ENCODE results near the gene GTPBP3.

The GTPBP3 gene

GRCh38 chr19:17309965-17310461, 27.3 kb upstream of the GTPBP3 start:
- DNase-seq: no peak

DNA sequence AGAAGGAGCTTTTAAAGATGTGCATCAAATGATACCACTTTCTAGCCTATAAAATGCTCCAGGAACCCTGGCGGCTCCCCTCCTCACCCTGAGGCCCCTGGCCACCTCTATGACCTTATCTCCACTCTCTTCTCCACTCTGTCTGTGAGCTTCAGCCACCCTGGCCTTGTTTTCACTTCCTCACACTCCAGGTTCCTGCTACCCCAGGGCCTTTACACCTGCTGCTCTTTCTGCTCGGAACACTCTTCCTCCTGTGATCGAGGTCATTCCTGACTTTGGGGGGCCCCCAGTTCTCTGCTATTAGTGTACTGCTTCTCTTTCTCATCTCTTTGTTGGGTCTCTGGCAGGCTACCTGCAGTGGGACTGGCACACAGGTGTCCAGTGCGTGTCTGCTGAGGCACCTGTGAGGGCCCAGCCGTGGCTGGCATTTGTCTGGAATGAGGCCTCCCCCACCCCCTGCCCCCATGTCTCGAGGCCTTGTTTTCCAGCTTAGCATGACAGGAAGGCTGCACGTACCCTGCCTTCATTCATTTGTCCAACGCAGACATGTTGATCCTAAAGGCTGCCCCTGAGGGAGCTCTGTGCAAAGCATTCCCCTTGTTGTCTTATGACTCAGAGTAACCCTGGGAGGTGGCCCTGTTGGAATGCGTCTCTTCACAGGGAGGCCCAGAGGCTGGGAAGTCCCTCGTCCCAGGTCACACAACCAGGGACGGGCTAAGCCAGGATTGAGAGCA, 25.7 kb upstream of the GTPBP3 start:
- DNase-seq: no peak

GRCh38 chr19:17312189-17313113, 24.9 kb upstream of the GTPBP3 start:
- DNase-seq: no peak

DNA sequence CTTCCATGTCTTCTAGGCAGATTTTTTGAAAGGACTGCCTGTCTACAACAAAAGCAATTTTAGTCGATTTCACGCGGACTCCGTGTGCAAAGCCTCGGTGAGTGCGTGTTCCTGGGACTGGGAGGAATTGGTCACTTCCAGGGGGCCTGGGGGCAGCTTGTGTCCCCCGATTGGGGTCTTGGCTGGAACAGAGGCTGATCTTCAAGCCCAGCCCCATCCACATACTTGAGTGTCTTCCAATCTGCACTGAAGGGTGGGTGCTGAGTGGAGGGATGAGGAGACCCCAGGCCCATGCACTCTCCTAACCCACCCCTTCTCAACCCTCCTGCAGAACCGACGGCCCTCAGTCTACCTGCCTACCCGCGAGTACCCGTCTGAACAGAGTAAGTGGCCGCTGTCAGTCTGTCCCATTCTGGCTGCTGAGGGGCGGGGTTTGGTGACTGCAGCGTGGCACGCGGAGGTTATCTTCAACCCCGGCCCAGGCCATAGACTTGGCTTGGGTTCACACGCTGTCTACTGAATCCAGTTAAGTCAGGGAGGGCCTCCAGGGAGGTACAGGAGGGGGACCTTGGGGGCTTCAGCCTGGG, 23.3 kb upstream of the GTPBP3 start:
- no peak for DNase-seq

GRCh38 chr19:17318966-17319365, 18.4 kb upstream of the GTPBP3 start:
- DNase-seq: no peak

- DNase-seq: no peak
Observed at GRCh38 chr19:17319473-17320238, 17.7 kb upstream of the GTPBP3 start.

- DNase-seq: no peak
Observed at GRCh38 chr19:17320435-17320834, 16.9 kb upstream of the GTPBP3 start.

GRCh38 chr19:17321655-17322489, 15.5 kb upstream of the GTPBP3 start:
- no peak for DNase-seq

- DNase-seq: no peak
Observed at GRCh38 chr19:17322854-17323253, 14.5 kb upstream of the GTPBP3 start.

DNA sequence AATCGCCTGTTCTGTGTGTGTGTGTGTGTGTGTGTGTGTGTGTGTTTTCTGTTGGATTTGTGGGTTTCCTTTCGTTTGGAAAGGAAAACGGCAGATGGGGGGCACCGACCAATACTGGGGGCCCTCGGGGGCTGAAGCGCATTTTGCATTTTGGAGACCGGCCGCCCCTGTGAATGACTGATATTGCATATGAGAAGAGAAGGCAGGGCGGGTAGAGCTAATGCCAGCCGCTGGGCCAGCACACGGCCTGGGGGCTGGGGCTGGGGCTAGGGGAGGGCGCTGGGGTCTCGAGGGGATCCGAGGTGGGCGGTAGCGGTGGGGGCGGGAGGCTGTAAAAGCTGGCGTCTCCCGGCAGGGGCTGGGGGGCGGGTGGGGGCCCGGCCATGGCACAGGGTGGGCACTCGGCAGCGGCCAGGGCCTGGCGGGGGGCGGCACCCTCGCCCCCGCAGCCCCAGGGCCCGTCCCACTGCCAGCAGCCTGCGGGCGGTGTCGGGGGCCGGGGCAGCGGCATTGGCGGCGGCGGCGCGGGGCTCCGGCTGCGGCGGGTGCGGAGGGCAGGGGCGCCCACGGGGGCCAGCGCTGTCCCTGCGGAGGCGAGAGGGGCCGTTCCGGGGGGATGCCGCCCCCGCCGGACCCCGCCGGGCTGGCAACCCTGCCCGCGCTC, 13.9 kb upstream of the GTPBP3 start:
- no peak for DNase-seq

- peak; percentile 77 for DNase-seq
Observed at GRCh38 chr19:17323964-17324332, 13.4 kb upstream of the GTPBP3 start.

- DNase-seq: no peak
Observed at GRCh38 chr19:17324357-17325114, 12.8 kb upstream of the GTPBP3 start.

DNA sequence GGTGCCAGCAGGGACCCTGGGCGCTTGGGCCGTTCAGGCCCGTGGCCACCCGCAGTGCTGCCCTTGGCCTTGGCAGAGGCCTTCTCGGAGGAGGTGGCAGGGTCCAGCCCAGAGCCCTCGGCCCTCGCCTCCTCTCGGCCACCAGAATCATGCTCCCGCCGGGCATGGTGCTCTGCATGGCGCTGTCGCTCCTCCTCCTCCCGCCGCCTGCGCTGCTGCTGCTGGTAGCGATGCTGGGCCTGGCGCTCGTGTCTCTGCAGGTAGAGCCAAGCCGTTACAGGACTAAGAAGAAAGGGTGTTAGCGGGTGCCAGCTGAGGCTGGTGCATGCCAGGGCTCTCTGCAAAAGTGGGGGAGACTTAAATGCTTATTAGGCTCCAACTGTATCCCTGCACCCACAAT, 12.2 kb upstream of the GTPBP3 start:
- no peak for DNase-seq

DNA sequence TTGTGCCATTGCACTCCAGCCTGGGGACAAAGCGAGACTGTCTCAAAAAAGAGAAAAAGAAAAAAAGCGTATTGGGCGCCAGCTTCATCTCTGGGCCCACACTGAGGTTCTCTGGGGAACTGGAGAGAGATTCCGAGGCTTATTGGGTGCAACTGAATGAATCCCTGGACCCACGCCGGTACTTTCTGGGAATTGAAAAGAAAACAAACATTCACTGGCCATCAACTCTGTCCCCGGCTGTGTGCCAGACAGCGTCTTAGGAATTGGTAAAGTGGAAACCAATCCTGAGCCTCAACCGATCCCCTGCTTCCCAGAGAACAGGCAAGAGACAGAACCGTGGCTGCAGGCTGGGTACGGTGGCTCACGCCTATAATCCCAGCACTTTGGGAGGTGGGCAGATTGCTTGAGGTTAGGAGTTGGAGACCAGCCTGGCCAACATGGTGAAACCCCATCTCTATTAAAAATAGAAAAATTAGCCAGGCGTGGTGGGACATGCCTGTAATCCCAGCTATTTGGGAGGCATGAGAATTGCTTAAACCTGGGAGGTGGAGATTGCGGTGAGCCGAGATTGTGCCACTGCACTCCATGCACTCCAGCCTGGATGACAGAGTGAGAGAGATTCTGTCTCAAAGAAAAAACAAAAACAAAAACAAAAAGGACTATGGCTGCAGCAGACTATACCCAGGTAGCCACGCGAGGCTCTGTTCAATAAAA, 11.3 kb upstream of the GTPBP3 start:
- DNase-seq: no peak

GRCh38 chr19:17326595-17326966, 10.8 kb upstream of the GTPBP3 start:
- DNase-seq: no peak

DNA sequence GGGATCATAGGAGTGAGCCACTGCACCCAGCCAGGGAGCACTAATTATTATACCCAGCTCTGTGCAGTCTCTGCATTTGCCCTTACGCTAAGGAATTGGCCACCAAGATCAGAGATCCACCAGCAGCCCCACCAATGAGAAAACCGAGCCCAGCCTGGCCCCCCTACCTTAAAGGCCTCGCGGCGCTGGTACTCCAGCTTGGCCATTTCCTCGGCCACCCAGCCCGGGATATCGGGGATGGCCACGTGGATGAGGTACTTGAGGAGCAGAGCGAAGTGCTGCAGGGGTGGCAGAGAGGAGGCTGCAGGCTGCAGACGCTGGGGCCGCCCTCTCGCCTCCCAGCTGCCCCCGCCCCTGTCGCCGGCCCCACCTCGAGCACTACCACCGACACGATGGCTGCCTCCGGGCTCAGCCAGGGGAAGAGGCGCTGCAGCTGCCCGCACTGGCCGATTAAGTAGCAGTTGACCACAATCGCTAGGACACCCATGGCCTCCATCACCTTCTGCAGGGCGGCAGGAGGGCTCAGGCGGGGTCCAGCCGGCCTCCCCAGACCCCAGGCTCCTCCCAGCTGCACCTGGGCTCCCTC, 10.2 kb upstream of the GTPBP3 start:
- no peak for DNase-seq

DNA sequence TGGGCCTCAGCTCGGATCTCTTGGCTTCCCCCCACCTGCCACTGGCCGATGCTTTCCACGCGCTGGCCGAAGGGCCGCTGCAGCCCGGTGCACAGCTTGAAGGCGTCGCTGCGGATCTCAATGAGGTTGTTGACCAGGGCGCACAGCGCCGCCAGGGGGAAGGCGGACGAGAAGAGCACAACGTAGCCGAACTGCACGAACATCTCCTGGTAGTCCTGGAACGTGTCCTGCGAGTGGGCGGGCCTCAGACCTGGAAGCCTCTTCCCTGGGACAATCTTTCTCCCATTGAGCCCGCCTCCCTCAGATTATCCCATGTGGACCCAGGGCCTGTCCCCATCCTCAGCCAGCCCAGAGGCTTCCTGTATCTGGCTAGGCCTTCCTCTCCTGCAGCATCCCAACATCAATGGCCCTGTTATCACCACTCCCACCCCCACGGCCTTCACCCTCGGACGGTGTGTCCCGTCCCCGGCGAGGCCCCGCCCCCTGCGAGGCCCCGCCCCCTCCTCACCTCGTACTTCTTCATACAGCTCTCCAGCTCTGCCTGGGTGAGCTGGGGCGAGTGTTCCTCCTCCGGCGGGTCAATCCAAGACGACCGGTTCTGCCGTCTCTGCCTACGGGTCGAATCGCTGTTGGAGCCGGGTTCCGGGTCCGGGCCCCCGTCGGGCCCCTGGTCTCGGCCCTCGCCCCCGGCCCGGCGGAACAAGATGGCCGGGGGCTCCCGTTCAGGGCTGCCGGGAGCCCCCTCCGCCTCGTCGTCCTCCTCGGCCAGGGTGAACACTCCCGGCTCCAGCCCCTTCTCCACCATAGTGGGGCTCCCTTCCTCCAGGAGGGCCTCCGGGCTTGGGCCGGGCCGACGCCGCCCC, 9.5 kb upstream of the GTPBP3 start:
- peak; percentile 73 for DNase-seq
